ENCODE measurements around the gene PSME3.

PSME3 gene

GRCh38 chr17:42817866-42818265, 15.3 kb upstream of the PSME3 start:
- TF ChIP-seq CTCF (IDR thresholded peaks at IDR 0.05) = no peak
- Histone ChIP-seq H3K27ac (no peak overlapping the region), H3K4me3 (no peak overlapping the region)
- peak; percentile 14 for DNase-seq (ENCODE audit: low spot score)

- peak; percentile 2 for DNase-seq (ENCODE audit: low spot score)
- no peak for TF ChIP-seq CTCF (IDR thresholded peaks at IDR 0.05)
- Histone ChIP-seq H3K27ac (no peak overlapping the region), H3K4me3 (no peak overlapping the region)
Measured at GRCh38 chr17:42818379-42818778, 14.8 kb upstream of the PSME3 start.

- Histone ChIP-seq H3K4me3 (no peak overlapping the region), H3K27ac (no peak overlapping the region)
- peak; percentile 40 for TF ChIP-seq CTCF (IDR thresholded peaks at IDR 0.05)
- DNase-seq (ENCODE audit: low spot score) = peak; percentile 70
Measured at GRCh38 chr17:42819939-42820535, 13.2 kb upstream of the PSME3 start.

- no peak for TF ChIP-seq CTCF (IDR thresholded peaks at IDR 0.05)
- no peak overlapping the region for H3K27ac ChIP-seq
- DNase-seq (ENCODE audit: low spot score) = peak; percentile 9
- no peak overlapping the region for H3K4me3 ChIP-seq
Measured at GRCh38 chr17:42821176-42821575, 12.0 kb upstream of the PSME3 start.

- DNase-seq (ENCODE audit: low spot score) = no peak
- no peak overlapping the region for H3K4me3 ChIP-seq
- no peak overlapping the region for H3K27ac ChIP-seq
- no peak for TF ChIP-seq CTCF (IDR thresholded peaks at IDR 0.05)
Measured at GRCh38 chr17:42827472-42827871, 5.7 kb upstream of the PSME3 start.

GRCh38 chr17:42830971-42831370, 2.2 kb upstream of the PSME3 start:
- no peak overlapping the region for H3K27ac ChIP-seq
- H3K4me3 ChIP-seq = no peak overlapping the region
- no peak for DNase-seq (ENCODE audit: low spot score)
- TF ChIP-seq CTCF (IDR thresholded peaks at IDR 0.05) = no peak

GRCh38 chr17:42832213-42832933, 824 bp upstream of the PSME3 start:
- Histone ChIP-seq H3K4me3 (peak overlapping the region; percentile 81), H3K27ac (peak overlapping the region; percentile 84 to 86)
- peak; percentile 11 for DNase-seq (ENCODE audit: low spot score)
- TF ChIP-seq CTCF (IDR thresholded peaks at IDR 0.05) = no peak

Measured in coronary artery (tissue), 2 donors.